OCI-LY7 (cell line): ENCODE results near the gene C1orf174.

Experiments used
- CTCF ChIP-seq: fragments of 200-600 bp; sonication (generic); conservative IDR thresholded peaks from 2 replicates; pipeline ENCODE4 v1.5.1; 2014; ENCODE audit warnings: mild to moderate bottlenecking, antibody characterized with exemption, low read length, moderate library complexity, mixed read lengths
- EZH2phosphoT487 ChIP-seq: fragments of 200-600 bp; sonication (generic); IDR thresholded peaks from 2 replicates; pipeline ENCODE4 v1.6.1; 2018; ENCODE audit warnings: low read depth, borderline replicate concordance, mild to moderate bottlenecking, mixed run types, antibody characterized with exemption, low read length, moderate library complexity, mixed read lengths

GRCh38 chr1:3928586-3928985, 28.5 kb upstream of the C1orf174 start:
- no peak for TF ChIP-seq CTCF
- no peak for TF ChIP-seq EZH2phosphoT487
